NT2/D1 (cell line): Measurements from ENCODE around the gene CCR7.

ENCODE experiments used
- DNase-seq: peaks from one replicate; pipeline ENCODE4 v3.0.0-alpha.2; 2011; ENCODE audit warnings: low read depth, low spot score
- H3K27me3 ChIP-seq: 2 replicates; pipeline ENCODE4 v1.6.0; 2011; ENCODE audit warnings: mild to moderate bottlenecking; ENCODE audit not compliant: insufficient read length, insufficient read depth
- H3K36me3 ChIP-seq: 2 replicates; pipeline ENCODE4 v1.6.1; 2011; ENCODE audit warnings: mild to moderate bottlenecking, low read length, mixed read lengths; ENCODE audit not compliant: insufficient read depth, insufficient read length
- H3K4me1 ChIP-seq: 2 replicates; pipeline ENCODE4 v1.5.1; 2011; ENCODE audit not compliant: insufficient read depth, insufficient read length
- H3K4me3 ChIP-seq: 2 replicates; pipeline ENCODE4 v1.5.1; 2011; ENCODE audit warnings: low read depth; ENCODE audit not compliant: insufficient read length
- H3K9ac ChIP-seq: 2 replicates; pipeline ENCODE4 v1.6.0; 2011; ENCODE audit warnings: low read depth; ENCODE audit not compliant: insufficient read length
- H3K9me3 ChIP-seq: 2 replicates; pipeline ENCODE4 v1.5.1; 2011; ENCODE audit warnings: mild to moderate bottlenecking, low read length; ENCODE audit not compliant: insufficient read depth
- SUZ12 ChIP-seq: IDR thresholded peaks from 2 replicates; pipeline ENCODE4 v1.6.1; 2011; ENCODE audit not compliant: insufficient read length, insufficient read depth; ENCODE audit errors: extremely low read depth
- YY1 ChIP-seq: IDR thresholded peaks from 2 replicates; pipeline ENCODE4 v1.6.1; 2011; ENCODE audit not compliant: insufficient read length, insufficient read depth
- ZNF274 ChIP-seq: IDR thresholded peaks from 2 replicates; pipeline ENCODE4 v1.6.1; 2011; ENCODE audit warnings: mild to moderate bottlenecking, low read depth, low read length

CCR7 gene

GRCh38 chr17:40608061-40608581, 42.8 kb upstream of the CCR7 start:
- no peaks in the 10 kb centered on the region for H3K4me1 ChIP-seq
- H3K36me3 ChIP-seq = no peaks in the 10 kb centered on the region
- no peak overlapping the region for H3K9ac ChIP-seq
- DNase-seq = no peak
- no peaks in the 10 kb centered on the region for H3K27me3 ChIP-seq
- no peaks in the 10 kb centered on the region for H3K9me3 ChIP-seq
- TF ChIP-seq YY1 (no peak), SUZ12 (no peak)
- H3K4me3 ChIP-seq = no peak overlapping the region

- no peak for DNase-seq
- Histone ChIP-seq H3K4me3 (no peak overlapping the region), H3K4me1 (no peaks in the 10 kb centered on the region), H3K9ac (peak overlapping the region; percentile 11), H3K27me3 (no peaks in the 10 kb centered on the region), H3K9me3 (no peaks in the 10 kb centered on the region), H3K36me3 (no peaks in the 10 kb centered on the region)
- no peak for TF ChIP-seq YY1
- TF ChIP-seq SUZ12 = no peak
- no peak for TF ChIP-seq ZNF274
Observed at GRCh38 chr17:40607641-40608040, 42.4 kb upstream of the CCR7 start.

GRCh38 chr17:40606548-40607353, 41.5 kb upstream of the CCR7 start:
- Histone ChIP-seq H3K4me1 (no peaks in the 10 kb centered on the region), H3K36me3 (no peaks in the 10 kb centered on the region), H3K4me3 (no peak overlapping the region), H3K27me3 (no peaks in the 10 kb centered on the region), H3K9ac (no peak overlapping the region), H3K9me3 (no peaks in the 10 kb centered on the region)
- TF ChIP-seq ZNF274 (no peak), SUZ12 (no peak), YY1 (no peak)
- DNase-seq = no peak

DNA sequence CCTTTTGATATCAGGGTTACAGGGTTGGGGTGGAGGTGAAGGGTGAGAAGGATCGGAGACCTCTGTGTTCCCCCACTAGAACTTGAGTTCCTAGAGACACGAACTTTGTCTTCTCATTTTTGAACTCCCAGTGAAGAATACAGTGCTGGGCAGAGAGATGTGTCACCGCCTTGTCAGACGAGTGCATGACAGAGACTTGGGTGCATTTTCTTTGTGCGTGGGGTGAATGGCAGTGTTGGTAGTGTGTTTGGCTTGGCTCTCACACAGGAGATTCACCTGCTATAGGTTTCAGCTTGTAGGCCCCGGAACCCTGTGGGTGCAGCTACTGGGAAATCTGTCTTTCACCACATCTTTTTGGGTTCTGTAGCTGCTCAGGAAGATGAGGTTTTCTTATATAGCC, 40.0 kb upstream of the CCR7 start:
- Histone ChIP-seq H3K9ac (no peak overlapping the region), H3K27me3 (no peaks in the 10 kb centered on the region), H3K9me3 (no peaks in the 10 kb centered on the region), H3K4me1 (no peaks in the 10 kb centered on the region), H3K36me3 (no peaks in the 10 kb centered on the region), H3K4me3 (no peak overlapping the region)
- no peak for DNase-seq
- TF ChIP-seq ZNF274 = no peak
- TF ChIP-seq SUZ12 = no peak
- no peak for TF ChIP-seq YY1

DNA sequence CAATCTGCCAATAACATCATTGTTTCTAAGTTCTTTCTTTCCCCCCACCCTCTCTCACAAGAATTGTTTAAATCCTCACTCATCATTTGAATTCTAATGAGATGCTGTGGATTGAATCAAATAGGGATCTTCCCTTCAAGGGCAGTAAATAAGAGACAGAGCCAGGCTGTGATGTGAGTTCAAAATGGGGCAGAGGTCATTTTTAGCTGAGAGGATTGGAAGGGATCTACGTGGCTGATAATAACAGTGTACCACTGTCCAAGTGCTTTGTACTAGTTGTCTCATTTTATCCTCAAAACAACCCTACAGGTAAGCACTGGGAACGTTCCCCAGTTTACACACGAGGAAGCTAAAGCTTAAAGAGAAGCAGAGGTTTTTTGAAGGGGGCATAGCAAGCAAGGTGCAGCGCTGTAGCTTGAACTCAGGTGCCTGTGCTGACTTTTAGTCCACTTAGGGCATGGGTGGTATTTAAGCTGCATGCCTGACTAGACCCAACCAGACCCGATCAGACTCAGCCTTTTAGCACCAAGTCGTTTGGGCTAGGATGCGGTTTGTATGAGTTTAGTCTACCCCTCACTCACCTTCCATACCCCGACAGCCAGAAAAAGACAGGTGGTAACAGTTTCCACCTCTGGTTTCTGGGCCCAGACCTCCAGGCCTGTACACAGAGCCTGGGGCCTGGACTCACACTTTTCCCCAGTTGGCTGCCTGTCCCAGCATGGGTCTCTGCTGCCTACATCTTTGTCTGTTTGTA, 39.2 kb upstream of the CCR7 start:
- no peak for DNase-seq
- TF ChIP-seq SUZ12 (no peak), ZNF274 (no peak), YY1 (no peak)
- Histone ChIP-seq H3K36me3 (no peaks in the 10 kb centered on the region), H3K4me3 (no peak overlapping the region), H3K27me3 (no peaks in the 10 kb centered on the region), H3K9me3 (no peaks in the 10 kb centered on the region), H3K9ac (no peak overlapping the region), H3K4me1 (no peaks in the 10 kb centered on the region)

DNA sequence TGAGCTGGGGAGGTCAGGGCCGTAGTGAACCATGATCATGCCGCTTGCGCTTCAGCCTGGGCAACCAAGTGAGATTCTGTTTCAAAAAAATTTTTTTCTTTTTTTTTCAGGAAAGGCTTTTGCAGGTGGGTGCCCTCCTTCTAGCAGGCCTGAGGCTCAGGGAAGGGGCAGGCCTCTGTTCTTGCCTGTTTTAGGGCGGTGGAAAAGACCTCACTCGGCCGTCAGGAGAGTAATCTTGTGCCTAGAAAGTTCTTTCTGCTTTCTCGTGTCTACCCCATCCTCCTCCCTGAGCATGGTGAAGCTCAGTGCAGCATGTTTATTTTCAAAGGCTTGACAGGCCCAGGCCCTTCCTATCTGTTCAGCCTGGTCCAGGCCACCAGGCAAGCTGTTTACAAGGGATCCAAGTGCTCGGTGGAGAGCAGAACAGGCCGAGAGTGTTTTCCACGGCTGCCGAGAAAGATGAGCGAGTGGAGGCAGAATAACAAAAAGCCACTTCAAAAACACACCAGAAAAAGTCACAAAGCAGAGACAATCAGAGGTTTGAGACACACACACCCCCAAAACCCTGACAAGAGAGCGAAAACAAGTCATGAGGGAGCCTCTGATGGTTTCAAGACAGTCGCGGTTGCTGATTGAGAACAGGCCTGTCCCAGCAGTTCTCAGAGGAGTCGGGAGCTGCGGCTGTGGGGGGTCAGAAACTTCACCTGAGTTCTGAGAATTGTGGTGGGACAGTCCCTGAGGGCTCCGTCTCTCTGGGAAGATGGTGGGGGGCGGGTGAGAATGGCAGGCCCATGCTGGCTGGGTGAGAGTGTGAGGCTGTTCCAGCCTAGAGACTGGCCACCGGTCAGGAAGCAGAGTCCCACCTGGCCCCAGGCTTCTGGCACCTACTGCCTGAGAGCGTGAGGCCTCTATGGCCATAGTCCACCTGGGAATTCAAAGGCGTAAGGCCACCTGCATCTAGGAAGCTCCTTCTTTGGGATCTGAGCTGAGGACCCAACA, 37.5 kb upstream of the CCR7 start:
- Histone ChIP-seq H3K4me3 (no peak overlapping the region), H3K36me3 (no peaks in the 10 kb centered on the region), H3K9ac (no peak overlapping the region), H3K9me3 (no peaks in the 10 kb centered on the region), H3K4me1 (no peaks in the 10 kb centered on the region), H3K27me3 (no peaks in the 10 kb centered on the region)
- TF ChIP-seq ZNF274 = no peak
- TF ChIP-seq SUZ12 = no peak
- no peak for TF ChIP-seq YY1
- no peak for DNase-seq
